Hepatocyte (in vitro differentiated cells): Measurements from ENCODE around the gene MYEOV.

Experiments
- EZH2 ChIP-seq: fragments of 200-600 bp; sonication (generic); IDR thresholded peaks from 2 replicates; pipeline ENCODE4 v1.6.1; 2016; ENCODE audit warnings: antibody characterized with exemption, mild to moderate bottlenecking, borderline replicate concordance
- TF ChIP-seq, protein P1 (sequence below): fragments of 200-600 bp; sonication (generic); IDR thresholded peaks from 2 replicates; pipeline ENCODE4 v1.5.1; 2016; ENCODE audit warnings: antibody characterized with exemption, mild to moderate bottlenecking; ENCODE audit not compliant: poor library complexity

DNA sequence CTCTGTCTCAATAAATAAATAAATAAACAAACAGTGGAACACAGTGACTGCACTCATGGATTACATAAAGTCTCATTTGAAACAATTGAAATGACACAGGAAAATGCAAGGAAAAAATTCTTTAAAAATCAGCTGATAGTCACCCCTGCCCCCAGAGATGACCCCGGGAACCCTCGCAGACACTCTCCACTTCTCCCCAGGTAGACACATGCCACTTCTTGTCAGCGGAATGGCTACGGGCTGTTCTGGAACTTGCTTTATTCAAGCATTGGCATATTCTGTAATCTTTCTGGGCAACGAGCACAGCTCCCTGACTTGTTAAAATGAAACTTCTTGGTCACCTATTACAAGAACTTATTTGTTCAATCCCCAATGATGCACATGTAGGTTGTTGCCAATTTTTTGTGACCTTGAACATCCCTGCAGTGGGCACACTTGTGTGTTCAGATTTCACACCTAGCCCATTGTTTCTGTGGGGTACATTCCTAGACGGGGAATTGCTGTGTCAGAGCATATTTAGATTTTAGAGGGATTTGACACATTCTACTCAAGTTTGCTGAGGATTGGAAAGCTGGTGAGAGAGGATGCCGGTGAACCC is 32.8 kb downstream of the MYEOV start:
- no peak for TF ChIP-seq EZH2
- TF ChIP-seq, protein P1, sequence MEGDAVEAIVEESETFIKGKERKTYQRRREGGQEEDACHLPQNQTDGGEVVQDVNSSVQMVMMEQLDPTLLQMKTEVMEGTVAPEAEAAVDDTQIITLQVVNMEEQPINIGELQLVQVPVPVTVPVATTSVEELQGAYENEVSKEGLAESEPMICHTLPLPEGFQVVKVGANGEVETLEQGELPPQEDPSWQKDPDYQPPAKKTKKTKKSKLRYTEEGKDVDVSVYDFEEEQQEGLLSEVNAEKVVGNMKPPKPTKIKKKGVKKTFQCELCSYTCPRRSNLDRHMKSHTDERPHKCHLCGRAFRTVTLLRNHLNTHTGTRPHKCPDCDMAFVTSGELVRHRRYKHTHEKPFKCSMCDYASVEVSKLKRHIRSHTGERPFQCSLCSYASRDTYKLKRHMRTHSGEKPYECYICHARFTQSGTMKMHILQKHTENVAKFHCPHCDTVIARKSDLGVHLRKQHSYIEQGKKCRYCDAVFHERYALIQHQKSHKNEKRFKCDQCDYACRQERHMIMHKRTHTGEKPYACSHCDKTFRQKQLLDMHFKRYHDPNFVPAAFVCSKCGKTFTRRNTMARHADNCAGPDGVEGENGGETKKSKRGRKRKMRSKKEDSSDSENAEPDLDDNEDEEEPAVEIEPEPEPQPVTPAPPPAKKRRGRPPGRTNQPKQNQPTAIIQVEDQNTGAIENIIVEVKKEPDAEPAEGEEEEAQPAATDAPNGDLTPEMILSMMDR, result no peak
